ENCODE data around the gene ARRDC1.

The ARRDC1 gene

DNA sequence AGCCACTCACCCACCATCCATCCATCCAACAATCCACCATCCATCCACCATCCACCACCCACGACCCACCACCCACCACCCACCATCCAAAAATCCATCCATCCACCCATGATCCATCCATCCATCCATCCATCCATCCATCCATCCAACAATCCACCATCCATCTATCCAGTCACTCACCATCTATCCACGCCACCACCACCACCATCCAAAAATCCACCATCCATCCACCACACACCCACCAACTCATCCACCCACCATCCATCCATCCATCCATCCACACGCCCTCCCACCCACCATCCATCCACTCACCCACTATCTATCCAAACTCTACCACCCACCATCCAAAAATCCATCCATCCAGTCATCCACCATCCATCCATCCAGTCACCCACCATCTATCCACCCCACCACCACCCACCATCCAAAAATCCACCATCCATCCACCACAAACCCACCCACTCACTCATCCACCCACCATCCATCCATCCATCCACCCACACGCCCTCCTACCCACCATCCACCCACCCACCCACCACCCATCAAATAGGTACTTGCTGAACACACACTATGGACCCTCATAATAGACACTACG is 35.8 kb upstream of the ARRDC1 start:
- no peak for TF ChIP-seq CTCF (IDR thresholded peaks at IDR 0.05; ENCODE audit: low read depth, low read length, missing control alignments)
- H3K36me3 ChIP-seq (replicated peaks): peaks cover 26% of the 10 kb centered on the region
- no peak overlapping the region for H3K4me3 ChIP-seq (ENCODE audit: low read depth, low read length)
- no peak overlapping the region for H3K27ac ChIP-seq
- DNase-seq: no peak
- in situ Hi-C loops (cut with HindIII; ENCODE audit: low pct_ligation_motif_present, low sequenced_read_pairs): no loop called here
- no peaks in the 10 kb centered on the region for H3K27me3 ChIP-seq (replicated peaks)

DNA sequence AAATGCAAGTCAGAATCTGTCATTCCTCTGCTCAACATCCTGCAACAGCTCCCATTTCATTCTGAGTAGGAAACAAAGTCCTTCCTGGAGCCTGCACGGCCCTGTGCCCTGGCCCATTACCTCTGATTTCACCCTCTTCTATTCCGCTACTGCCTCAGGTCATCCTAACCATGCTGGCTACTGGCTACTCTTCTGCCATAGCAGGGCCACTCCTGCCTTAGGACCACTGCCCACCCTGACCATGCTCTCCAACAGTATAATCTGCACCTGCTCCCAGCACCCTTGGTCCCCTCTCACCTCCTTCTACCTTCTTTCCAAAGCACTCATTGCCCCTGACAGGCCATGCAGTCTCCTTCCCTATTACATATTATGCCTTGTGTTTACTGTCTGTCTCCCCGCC is 34.9 kb upstream of the ARRDC1 start:
- H3K36me3 ChIP-seq (replicated peaks): peaks cover 32% of the 10 kb centered on the region
- no peak for TF ChIP-seq CTCF (IDR thresholded peaks at IDR 0.05; ENCODE audit: low read depth, low read length, missing control alignments)
- H3K27ac ChIP-seq: no peak overlapping the region
- no peak for DNase-seq
- H3K4me3 ChIP-seq (ENCODE audit: low read depth, low read length): no peak overlapping the region
- H3K27me3 ChIP-seq (replicated peaks): no peaks in the 10 kb centered on the region
- in situ Hi-C loops (cut with HindIII; ENCODE audit: low pct_ligation_motif_present, low sequenced_read_pairs): no loop called here

DNA sequence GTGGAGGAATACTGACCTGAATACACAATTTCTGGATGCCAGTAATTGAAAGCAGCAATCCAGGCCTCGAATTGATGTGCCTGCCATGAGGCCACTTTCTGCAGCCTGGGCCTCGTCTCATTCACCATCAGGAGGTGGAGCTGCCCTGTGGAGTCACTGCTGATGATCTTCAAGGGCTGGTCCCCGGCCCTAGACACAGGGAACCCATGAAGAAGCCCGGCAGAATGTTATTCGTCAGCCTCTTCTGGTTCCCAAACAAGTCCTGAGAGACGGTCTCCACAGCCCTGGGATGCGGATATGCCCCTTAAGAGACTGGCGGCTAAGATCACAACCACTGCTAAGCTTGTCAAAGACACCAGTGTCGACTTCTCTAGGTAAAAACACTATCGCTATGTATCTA is 31.3 kb upstream of the ARRDC1 start:
- TF ChIP-seq CTCF (IDR thresholded peaks at IDR 0.05; ENCODE audit: low read depth, low read length, missing control alignments): no peak
- no peak overlapping the region for H3K4me3 ChIP-seq (ENCODE audit: low read depth, low read length)
- no peak for DNase-seq
- in situ Hi-C loops (cut with HindIII; ENCODE audit: low pct_ligation_motif_present, low sequenced_read_pairs): no loop called here
- H3K27ac ChIP-seq: no peak overlapping the region
- no peaks in the 10 kb centered on the region for H3K27me3 ChIP-seq (replicated peaks)
- peaks cover 36% of the 10 kb centered on the region for H3K36me3 ChIP-seq (replicated peaks)

GRCh38 chr9:137575364-137575715 is 30.1 kb upstream of the ARRDC1 start:
- in situ Hi-C loops (cut with HindIII; ENCODE audit: low pct_ligation_motif_present, low sequenced_read_pairs): no loop called here
- TF ChIP-seq CTCF (IDR thresholded peaks at IDR 0.05; ENCODE audit: low read depth, low read length, missing control alignments): no peak

DNA sequence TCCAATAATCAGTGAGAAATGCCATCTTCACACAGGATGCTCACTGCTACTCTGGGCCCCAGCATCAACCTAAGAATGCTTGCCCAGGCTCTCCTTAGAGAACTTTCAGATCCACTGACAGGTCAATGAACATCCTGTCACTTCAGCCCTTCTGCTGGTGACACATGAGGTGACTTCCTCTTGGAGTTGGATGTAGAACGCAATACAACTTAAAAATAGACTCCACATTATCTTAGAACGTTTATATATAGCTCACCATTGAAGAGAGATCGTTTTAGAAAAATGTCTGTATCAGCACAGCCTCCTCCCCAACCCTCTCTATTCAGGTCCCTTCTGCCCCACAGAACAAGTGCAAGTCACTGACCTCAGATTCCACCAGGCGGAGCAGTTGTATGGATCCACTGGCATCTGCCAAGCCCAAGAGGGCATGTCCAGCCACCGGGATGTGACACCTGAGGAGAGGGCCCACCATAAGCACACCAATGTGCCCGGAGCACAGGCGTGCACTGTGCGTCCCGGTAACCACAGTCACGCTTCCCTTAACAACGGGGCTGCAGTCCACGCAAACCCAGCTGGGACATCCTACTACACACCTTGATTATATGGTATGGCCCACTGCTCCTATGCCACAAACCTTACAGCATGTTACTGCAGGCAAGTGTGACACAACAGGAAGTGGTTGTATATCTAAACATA is 29.6 kb upstream of the ARRDC1 start:
- H3K27ac ChIP-seq: no peak overlapping the region
- DNase-seq: no peak
- no peak for TF ChIP-seq CTCF (IDR thresholded peaks at IDR 0.05; ENCODE audit: low read depth, low read length, missing control alignments)
- H3K27me3 ChIP-seq (replicated peaks): no peaks in the 10 kb centered on the region
- peaks cover 36% of the 10 kb centered on the region for H3K36me3 ChIP-seq (replicated peaks)
- no peak overlapping the region for H3K4me3 ChIP-seq (ENCODE audit: low read depth, low read length)
- in situ Hi-C loops (cut with HindIII; ENCODE audit: low pct_ligation_motif_present, low sequenced_read_pairs): no loop called here

More at GRCh38 chr9:137575364-137575715, 30.1 kb upstream of the ARRDC1 start:
- no peak overlapping the region for H3K4me3 ChIP-seq (ENCODE audit: low read depth, low read length)
- H3K27me3 ChIP-seq (replicated peaks): no peaks in the 10 kb centered on the region
- DNase-seq: no peak
- H3K27ac ChIP-seq: no peak overlapping the region
- H3K36me3 ChIP-seq (replicated peaks): peaks cover 36% of the 10 kb centered on the region
